ENCODE measurements around the gene IDH3B. TPM values are rescaled to one million over a fixed set of nuclear protein-coding genes. Genes with fewer than 3 reads are reported as not detected.
A peak's percentile ranks its signal among the peaks of the same experiment; 100 is the strongest.

Gene IDH3B
- total RNA-seq, 1 donor from 2014 or later = 93.1 TPM

DNA sequence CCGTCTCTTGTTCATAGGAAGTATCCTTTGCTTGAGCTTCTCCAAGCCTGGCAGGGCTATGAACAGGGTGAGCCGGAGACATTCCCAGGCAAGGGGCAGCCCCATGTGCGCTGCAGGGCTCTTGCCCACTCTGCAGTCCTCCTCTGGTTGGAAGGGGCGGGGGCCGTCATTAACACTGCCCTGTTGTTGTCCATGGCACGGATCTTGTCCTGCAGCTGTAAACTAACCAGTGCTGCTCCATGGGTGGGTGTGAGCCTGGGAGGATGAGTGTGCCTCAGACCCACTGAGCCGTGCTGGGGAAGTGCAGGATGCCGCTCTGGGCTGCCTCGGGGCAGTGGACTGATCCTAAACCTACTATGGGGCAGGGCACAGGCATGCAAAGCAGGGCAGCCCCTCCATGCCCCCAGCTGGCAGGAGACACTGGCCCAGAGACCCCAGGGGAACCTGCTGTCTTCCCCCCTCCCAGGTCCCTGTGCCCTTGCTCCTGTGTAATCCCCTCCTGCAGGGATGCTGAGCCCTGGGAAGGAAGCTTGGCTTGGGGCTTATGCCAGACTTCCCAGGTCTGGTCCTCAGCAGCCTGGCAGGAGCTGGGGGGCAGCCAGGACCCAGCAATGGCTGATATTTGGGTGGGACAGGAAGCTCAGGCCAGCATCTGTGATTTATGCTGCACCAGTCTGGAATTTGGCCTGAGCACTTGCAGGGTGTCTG is 37.1 kb upstream of the IDH3B start:
- no peak overlapping the region for H3K27ac Mint-ChIP-seq
- peaks cover 2% of the 10 kb centered on the region for H3K36me3 Mint-ChIP-seq
- H3K4me3 Mint-ChIP-seq = no peak overlapping the region
- no peaks in the 10 kb centered on the region for H3K4me1 Mint-ChIP-seq
- TF ChIP-seq CTCF (IDR thresholded peaks at IDR 0.05; ENCODE audit: unreplicated experiment) = no peak
- no peak for DNase-seq (ENCODE audit: low spot score in 2 of 2, unreplicated experiment in 2 of 2)
- no peaks in the 10 kb centered on the region for H3K9me3 Mint-ChIP-seq
- H3K27me3 Mint-ChIP-seq (ENCODE audit: low read depth) = peaks cover 79% of the 10 kb centered on the region

DNA sequence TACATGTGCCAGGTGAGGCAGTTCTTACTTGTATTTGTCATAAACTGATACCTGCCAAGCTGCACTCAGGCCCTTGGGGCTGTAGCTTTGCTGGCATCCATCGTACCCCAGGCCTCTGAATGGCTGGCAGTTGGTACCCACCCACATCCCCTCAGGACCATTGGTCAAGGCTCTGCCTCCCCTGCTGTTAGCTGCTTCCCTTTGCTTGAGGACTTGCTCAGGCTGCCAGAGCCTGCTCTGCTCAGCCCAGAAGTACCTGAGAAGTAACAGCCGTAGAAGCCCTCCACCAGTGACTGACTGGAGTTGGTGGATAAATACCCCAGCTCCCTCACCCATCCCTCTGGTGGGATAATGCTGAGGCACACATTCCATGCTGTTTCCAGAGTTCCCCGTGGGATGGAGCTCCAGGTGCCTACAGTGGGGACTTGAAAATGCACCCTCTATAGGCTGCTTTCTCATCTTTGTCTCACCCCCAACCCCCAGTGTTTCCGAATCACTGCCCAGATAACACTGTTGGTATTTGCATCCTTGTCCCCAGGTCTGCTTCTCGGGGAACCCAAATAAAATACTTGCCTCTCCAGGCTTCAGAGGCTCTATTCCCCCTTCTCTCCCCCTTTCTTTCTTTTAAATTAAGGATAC is 35.9 kb upstream of the IDH3B start:
- Mint-ChIP-seq H3K9me3 (no peaks in the 10 kb centered on the region), H3K36me3 (peaks cover 4% of the 10 kb centered on the region), H3K27ac (no peak overlapping the region), H3K27me3 (ENCODE audit: low read depth) (peaks cover 87% of the 10 kb centered on the region), H3K4me3 (no peak overlapping the region), H3K4me1 (peaks cover 2% of the 10 kb centered on the region)
- TF ChIP-seq CTCF (IDR thresholded peaks at IDR 0.05; ENCODE audit: unreplicated experiment) = no peak
- DNase-seq (ENCODE audit: low spot score in 2 of 2, unreplicated experiment in 2 of 2) = peak in 1 of 2 experiments; percentile 14

DNA sequence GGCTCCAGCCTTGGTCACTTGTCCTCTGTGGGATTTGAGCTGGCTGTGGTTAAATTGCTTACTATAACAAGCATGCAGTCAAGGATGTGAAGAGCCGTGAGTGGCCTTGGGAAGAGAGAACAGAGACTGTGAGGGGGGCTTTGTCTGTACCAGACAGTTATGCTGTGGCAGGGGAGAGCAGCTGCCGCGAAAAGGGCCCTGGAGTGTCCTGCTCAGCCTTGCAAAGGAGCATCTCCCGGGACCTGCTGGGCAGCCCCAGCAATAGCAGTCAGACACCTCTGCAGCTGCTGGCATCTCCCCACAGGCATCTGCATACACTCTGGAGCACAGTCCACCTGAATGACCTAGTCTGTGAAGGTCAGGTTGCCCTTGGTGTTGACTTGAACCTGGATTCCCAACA is 34.9 kb upstream of the IDH3B start:
- peak in 1 of 2 experiments; percentile 14 for DNase-seq (ENCODE audit: low spot score in 2 of 2, unreplicated experiment in 2 of 2)
- H3K4me3 Mint-ChIP-seq = no peak overlapping the region
- peaks cover 89% of the 10 kb centered on the region for H3K27me3 Mint-ChIP-seq (ENCODE audit: low read depth)
- H3K4me1 Mint-ChIP-seq = peaks cover 7% of the 10 kb centered on the region
- TF ChIP-seq CTCF (IDR thresholded peaks at IDR 0.05; ENCODE audit: unreplicated experiment) = no peak
- no peaks in the 10 kb centered on the region for H3K9me3 Mint-ChIP-seq
- peaks cover 4% of the 10 kb centered on the region for H3K36me3 Mint-ChIP-seq
- H3K27ac Mint-ChIP-seq = no peak overlapping the region

GRCh38 chr20:2698186-2698817 is 34.3 kb upstream of the IDH3B start:
- Mint-ChIP-seq H3K4me1 (peaks cover 7% of the 10 kb centered on the region), H3K27me3 (ENCODE audit: low read depth) (peaks cover 84% of the 10 kb centered on the region), H3K27ac (no peak overlapping the region), H3K9me3 (no peaks in the 10 kb centered on the region), H3K4me3 (no peak overlapping the region), H3K36me3 (peaks cover 4% of the 10 kb centered on the region)
- TF ChIP-seq CTCF (IDR thresholded peaks at IDR 0.05; ENCODE audit: unreplicated experiment) = no peak
- DNase-seq (ENCODE audit: low spot score in 2 of 2, unreplicated experiment in 2 of 2) = peak in 1 of 2 experiments; percentile 37

DNA sequence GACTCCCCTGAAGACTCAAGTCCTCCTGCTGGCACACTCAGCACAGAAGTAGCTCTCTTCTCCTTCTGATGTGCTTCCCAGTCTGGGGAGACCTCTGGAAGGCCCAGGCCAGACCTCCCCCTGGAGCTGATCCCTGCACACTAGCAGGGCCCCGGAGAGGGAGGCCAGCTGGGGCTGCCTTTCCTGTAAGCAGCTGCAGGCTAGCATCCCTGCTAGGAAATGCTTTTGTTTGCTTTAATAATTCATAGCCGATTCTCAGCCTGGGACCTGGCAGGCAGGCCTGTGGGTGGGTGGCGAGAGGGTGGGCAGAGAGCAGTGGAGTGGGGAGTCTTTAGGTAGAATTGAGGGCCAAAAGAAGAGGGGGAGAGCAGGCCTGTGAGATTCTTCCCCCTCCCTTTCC is 33.8 kb upstream of the IDH3B start:
- no peak for TF ChIP-seq CTCF (IDR thresholded peaks at IDR 0.05; ENCODE audit: unreplicated experiment)
- H3K27me3 Mint-ChIP-seq (ENCODE audit: low read depth) = peaks cover 81% of the 10 kb centered on the region
- no peak overlapping the region for H3K4me3 Mint-ChIP-seq
- DNase-seq (ENCODE audit: low spot score in 2 of 2, unreplicated experiment in 2 of 2) = peak in 1 of 2 experiments; percentile 36
- peaks cover 4% of the 10 kb centered on the region for H3K36me3 Mint-ChIP-seq
- H3K9me3 Mint-ChIP-seq = no peaks in the 10 kb centered on the region
- H3K27ac Mint-ChIP-seq = no peak overlapping the region
- H3K4me1 Mint-ChIP-seq = peaks cover 7% of the 10 kb centered on the region
